IMR-90 (cell line): ENCODE results near the gene CALN1. TPM values are rescaled to one million over a fixed set of nuclear protein-coding genes. Genes with fewer than 3 reads are reported as not detected.
A peak's percentile ranks its signal among the peaks of the same experiment; 100 is the strongest.

Source experiments
- ATAC-seq: fragments of 200-7000 bp; cut with Tn5 transposase; 2 replicates; pipeline ENCODE4 v1.9.1; 2020; ENCODE audit warnings: low read depth, mild to moderate bottlenecking, moderate library complexity
- BruUV-seq: library from RNA; stranded (reverse); fragments of 400-500 nt; replicated peaks from 2 replicates; lab custom pipeline; 2021; lab: Mats Ljungman, UMichigan
- CTCF ChIA-PET: fragments of 300-600 bp; formaldehyde crosslinking; extraction: SDS; loops from one replicate; lab custom pipeline; 2021; ENCODE audit warnings: antibody characterized with exemption; lab: Yijun Ruan, JAX
- POLR2A ChIA-PET: fragments of 300-600 bp; sonication (Branson Sonifier 250); formaldehyde crosslinking; loops from one replicate; lab custom pipeline; 2022; ENCODE audit warnings: antibody characterized with exemption; ENCODE audit not compliant: unreplicated experiment; lab: Charles Lee
- DNase-seq: peaks from one replicate; pipeline ENCODE4 v3.0.0; 2013
- H2AFZ ChIP-seq: replicated peaks from 2 replicates; pipeline ENCODE3; 2013; ENCODE audit warnings: low read length, mild to moderate bottlenecking; ENCODE audit not compliant: poor library complexity
- H2AK5ac ChIP-seq: 2 replicates; pipeline ENCODE4 v1.6.1; 2013; ENCODE audit warnings: low read depth, low read length, inconsistent platforms
- H2AK9ac ChIP-seq: replicated peaks from 2 replicates; pipeline ENCODE3; 2013; ENCODE audit warnings: mild to moderate bottlenecking, low read depth, low read length, moderate library complexity; ENCODE audit not compliant: poor library complexity
- H2BK120ac ChIP-seq: 2 replicates; pipeline ENCODE4 v1.6.1; 2013; ENCODE audit warnings: low read depth, low read length, inconsistent platforms
- H2BK15ac ChIP-seq: 3 replicates; pipeline ENCODE4 v1.6.1; 2013; ENCODE audit warnings: low read depth, low read length, inconsistent platforms
- H2BK20ac ChIP-seq: 2 replicates; pipeline ENCODE4 v1.6.1; 2013; ENCODE audit warnings: low read depth, mild to moderate bottlenecking, inconsistent platforms, low read length, moderate library complexity
- H2BK5ac ChIP-seq: 2 replicates; pipeline ENCODE4 v1.6.1; 2013; ENCODE audit warnings: mild to moderate bottlenecking, low read depth, low read length, inconsistent platforms; ENCODE audit not compliant: poor library complexity, severe bottlenecking
- H3K14ac ChIP-seq: replicated peaks from 2 replicates; pipeline ENCODE4 v1.6.1; 2013; ENCODE audit warnings: low read depth, low read length, inconsistent platforms
- H3K18ac ChIP-seq: 2 replicates; pipeline ENCODE4 v1.6.1; 2013; ENCODE audit warnings: low read depth, low read length, control low read depth
- H3K23ac ChIP-seq: 2 replicates; pipeline ENCODE4 v1.6.1; 2013; ENCODE audit warnings: low read depth, low read length, inconsistent platforms
- H3K27ac ChIP-seq: 2 replicates; pipeline ENCODE4 v1.5.1; 2013; ENCODE audit warnings: mild to moderate bottlenecking, control low read depth, low read length; ENCODE audit not compliant: insufficient read depth
- H3K27me3 ChIP-seq: 2 replicates; pipeline ENCODE4 v1.6.1; 2013; ENCODE audit warnings: low read length; ENCODE audit not compliant: control insufficient read depth, insufficient read depth
- H3K36me3 ChIP-seq: 2 replicates; pipeline ENCODE4 v1.6.1; 2013; ENCODE audit warnings: low read length, mixed read lengths; ENCODE audit not compliant: control insufficient read depth, insufficient read depth
- H3K4ac ChIP-seq: 2 replicates; pipeline ENCODE4 v1.6.1; 2013; ENCODE audit warnings: low read depth, low read length, inconsistent platforms
- H3K4me1 ChIP-seq: 2 replicates; pipeline ENCODE4 v1.6.1; 2013; ENCODE audit warnings: low read length, mixed read lengths; ENCODE audit not compliant: control insufficient read depth, insufficient read depth
- H3K4me2 ChIP-seq: 2 replicates; pipeline ENCODE4 v1.6.1; 2013; ENCODE audit warnings: low read depth, mild to moderate bottlenecking, control low read depth, low read length, moderate library complexity
- H3K4me3 ChIP-seq: 2 replicates; pipeline ENCODE4 v1.5.1; 2013; ENCODE audit warnings: low read depth, mild to moderate bottlenecking, control low read depth, low read length, moderate library complexity; ENCODE audit not compliant: insufficient read depth
- H3K56ac ChIP-seq: 2 replicates; pipeline ENCODE4 v1.6.1; 2013; ENCODE audit warnings: low read length, inconsistent platforms; ENCODE audit not compliant: insufficient read depth; ENCODE audit errors: extremely low read depth
- H3K79me1 ChIP-seq, 2 experiments: 2 replicates each; pipeline ENCODE4 v1.6.1; 2013; ENCODE audit warnings: low read length in 2 of 2, inconsistent platforms in 1 of 2, low read depth in 1 of 2
- H3K9ac ChIP-seq: 2 replicates; pipeline ENCODE4 v1.6.1; 2013; ENCODE audit warnings: low read depth, low read length, control low read depth
- H3K9me1 ChIP-seq: 2 replicates; pipeline ENCODE4 v1.6.1; 2013; ENCODE audit warnings: low read length, inconsistent platforms; ENCODE audit not compliant: insufficient read depth
- H3K9me3 ChIP-seq: 2 replicates; pipeline ENCODE4 v1.6.1; 2013; ENCODE audit warnings: low read length; ENCODE audit not compliant: control insufficient read depth, insufficient read depth
- H4K20me1 ChIP-seq: 2 replicates; pipeline ENCODE4 v1.6.1; 2013; ENCODE audit warnings: low read length, inconsistent platforms; ENCODE audit not compliant: insufficient read depth
- H4K5ac ChIP-seq: 2 replicates; pipeline ENCODE4 v1.6.1; 2013; ENCODE audit warnings: mild to moderate bottlenecking, low read depth, low read length, control low read depth
- H4K8ac ChIP-seq, 2 experiments: 2 replicates each; pipeline ENCODE4 v1.6.1; 2013; ENCODE audit warnings: low read depth in 2 of 2, low read length in 2 of 2, control low read depth in 1 of 2, inconsistent platforms in 1 of 2
- H4K91ac ChIP-seq: 2 replicates; pipeline ENCODE4 v1.6.1; 2013; ENCODE audit warnings: low read depth, low read length, inconsistent platforms; ENCODE audit not compliant: insufficient read depth
- MAFK ChIP-seq: IDR thresholded peaks from 2 replicates; pipeline ENCODE4 v1.6.1; 2012; ENCODE audit warnings: low read depth, low read length, improper control_type of control experiment
- WGBS, 2 experiments: methylation state at CpG; one replicate each; pipeline versions ENCODE4 v1.1.5 to v1.1.7; 2013; ENCODE audit warnings: missing lambda C conversion rate in 2 of 2; ENCODE audit not compliant: insufficient read length in 1 of 2; ENCODE audit errors: extremely low coverage in 2 of 2; 5-methylcytosine and 5-hydroxymethylcytosine counted together
- dilution Hi-C: fragments of 300-500 bp; cut with HindIII; formaldehyde crosslinking; loops from one replicate; pipeline ENCODE4 v1.14.3; 2018; ENCODE audit warnings: low sequenced_read_pairs; ENCODE audit not compliant: unreplicated experiment
- in situ Hi-C: fragments of 300-500 bp; cut with MboI; formaldehyde crosslinking; loops from 3 replicates; pipeline ENCODE4 v1.14.3; 2019; ENCODE audit warnings: low sequenced_read_pairs, inconsistent platforms, mixed read lengths
- intact Hi-C: fragments of 100-400 bp; cut with micrococcal nuclease; formaldehyde crosslinking; loops from 2 replicates; pipeline ENCODE4 v1.10.0; 2022
- polyA plus RNA-seq, 3 experiments: library from polyadenylated mRNA; depleted of rRNA; stranded (reverse); fragments of >200 nt; gene quantifications; 2 replicates each; pipeline ENCODE4 v1.2.3, GENCODE V29; 2012; ENCODE audit warnings: low replicate concordance in 1 of 3
- total RNA-seq: library from RNA; depleted of rRNA; stranded (reverse); fragments of >200 nt; gene quantifications from 2 replicates; pipeline ENCODE4 v1.2.3, GENCODE V29; 2012

The CALN1 gene
- total and polyA plus RNA-seq, 2 of the 4 experiments (the other 2 are of a cell fraction), result not detected

DNA sequence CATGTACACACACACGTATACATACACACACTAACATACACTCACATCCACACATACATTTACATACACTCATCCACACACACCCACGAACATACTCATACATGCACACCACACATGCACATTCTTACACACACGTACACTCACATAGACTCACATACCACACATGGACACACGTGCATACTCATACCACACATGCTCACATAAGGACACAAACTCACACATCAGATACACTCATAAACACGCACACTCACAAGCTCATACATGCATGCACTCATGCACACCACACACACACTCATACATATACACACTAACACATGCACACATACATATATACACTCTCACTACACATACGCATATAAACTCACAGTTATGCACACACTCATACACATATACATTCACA lies 1.2 kb upstream of the CALN1 start:
- Histone ChIP-seq H4K5ac (no peak overlapping the region), H4K20me1 (no peaks in the 10 kb centered on the region), H3K27me3 (no peaks in the 10 kb centered on the region), H4K8ac (no peak overlapping the region), H3K4ac (no peak overlapping the region), H3K27ac (no peak overlapping the region), H4K91ac (no peak overlapping the region), H2BK5ac (peak overlapping the region; percentile 45), H2BK120ac (no peak overlapping the region), H3K23ac (no peak overlapping the region), H3K14ac (no peak overlapping the region), H2AK9ac (no peak overlapping the region), H3K4me2 (no peak overlapping the region), H2BK20ac (no peak overlapping the region), H3K9me1 (no peaks in the 10 kb centered on the region), H3K79me1 (no peaks in the 10 kb centered on the region), H3K56ac (no peak overlapping the region), H3K9ac (no peak overlapping the region), H3K36me3 (no peaks in the 10 kb centered on the region), H2AFZ (no peak overlapping the region), H3K18ac (no peak overlapping the region), H2BK15ac (no peak overlapping the region), H3K4me1 (no peaks in the 10 kb centered on the region), H3K9me3 (peaks cover 16% of the 10 kb centered on the region), H3K4me3 (no peak overlapping the region), H2AK5ac (no peak overlapping the region)
- POLR2A ChIA-PET, result no interaction called here
- CTCF ChIA-PET, result no interaction called here
- ATAC-seq, result no peak
- in situ Hi-C loops, result no loop called here
- 69% methylated on average over 5 of the region's 6 CpGs; no CpG with 5 or more reads in 1 of the 2 experiments for WGBS, 2 experiments
- no TSS peak for BruUV-seq
- no peak for DNase-seq
- TF ChIP-seq MAFK, result no peak
- intact Hi-C loops, result no loop called here
- dilution Hi-C loops, result no loop called here
